ENCODE results near the gene KAZALD1. TPM values are rescaled to one million over a fixed set of nuclear protein-coding genes. Genes with fewer than 3 reads are reported as not detected.

Gene KAZALD1
- total and polyA plus RNA-seq, 10 of the 15 experiments (the other 5 are each of a cell fraction or from before 2014, with no cell fraction given): 0.10 to 4.3 (median 1.9) TPM

DNA sequence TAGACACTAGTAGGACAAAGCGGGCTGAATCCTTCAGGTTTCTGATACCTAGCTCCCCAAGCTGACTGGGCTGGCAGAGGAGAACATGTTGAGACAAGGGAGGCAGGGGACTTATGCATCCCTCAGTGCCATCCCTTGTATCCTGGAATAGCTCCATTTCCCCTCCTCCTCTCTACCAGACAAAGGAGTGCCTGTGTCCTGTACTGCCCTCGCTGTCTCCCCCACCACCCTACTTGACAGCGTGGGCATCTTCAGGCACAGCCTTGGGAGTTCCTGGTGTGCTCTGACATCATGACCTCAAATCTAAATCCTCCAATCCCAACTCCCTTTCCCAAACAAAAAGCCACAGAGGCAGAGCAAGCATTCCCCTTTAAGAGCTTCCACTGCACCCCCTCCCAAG is 21.7 kb upstream of the KAZALD1 start:
- H3K4me2 ChIP-seq (ENCODE audit: control insufficient read depth, insufficient read depth): no peak overlapping the region
- no peak for DNase-seq (ENCODE audit: low read depth, low spot score)
- in situ Hi-C loops (cut with MboI) (no loop called here), intact Hi-C loops (cut with micrococcal nuclease; ENCODE audit: unreplicated experiment) (no loop called here)
- H4K20me1 ChIP-seq (ENCODE audit: control insufficient read depth, insufficient read depth): no peaks in the 10 kb centered on the region
- H3K27me3 ChIP-seq (replicated peaks in 1 of 2; ENCODE audit: control insufficient read depth in 2 of 2, insufficient read depth in 2 of 2, low read length in 1 of 2): no peaks in the 10 kb centered on the region
- ChIA-PET POLR2A (no interaction called here), CTCF (interaction anchor here (0.9 to 24.4 kb wide), 5 partner anchors 9 to 102 kb away, joined by 4 to 885 read pairs (median 22); partner anchors contain the start of genes KAZALD1, PDZD7 and SFXN3), SMC1A (ENCODE audit: uncharacterized antibody, unreplicated experiment) (interaction anchor here (0.7 to 4.2 kb wide), 6 partner anchors 9 to 128 kb away, joined by 3 to 24 read pairs (median 4); partner anchors contain the start of genes PDZD7 and SFXN3), RAD21 (ENCODE audit: unreplicated experiment) (interaction anchor here (1.1 to 5.1 kb wide), 3 partner anchors 10 to 102 kb away, joined by 5 to 70 read pairs (median 15); no protein-coding TSS in a partner anchor)
- H3K9me3 ChIP-seq (replicated peaks; ENCODE audit: control insufficient read depth, insufficient read depth, low read length): no peaks in the 10 kb centered on the region
- 53% methylated on average over 3 of the region's 3 CpGs for WGBS (ENCODE audit: insufficient coverage, insufficient replicate concordance, low lambda C conversion rate, missing lambda C conversion rate)
- H3K79me2 ChIP-seq (ENCODE audit: control insufficient read depth, insufficient read depth, low read length): no peaks in the 10 kb centered on the region
- H2AFZ ChIP-seq (ENCODE audit: control insufficient read depth, low read depth, low read length): no peak overlapping the region
- no peak for ATAC-seq
- no peaks in the 10 kb centered on the region for H3K36me3 ChIP-seq (ENCODE audit: control insufficient read depth in 2 of 2, insufficient read depth in 2 of 2, low read length in 1 of 2)
- H3K4me3 ChIP-seq: no peak overlapping the region
- no TSS peak for BruUV-seq (replicated peaks)
- H3K9ac ChIP-seq (ENCODE audit: control insufficient read depth, insufficient read depth, low read length): no peak overlapping the region
- H3K4me1 ChIP-seq (ENCODE audit: control insufficient read depth, insufficient read depth, low read length): peaks cover 5% of the 10 kb centered on the region; the same call in 1 of the 2 replicates
- H3K27ac ChIP-seq (ENCODE audit: control insufficient read depth, insufficient read depth): no peak overlapping the region
- FAIRE-seq: no peak
- TF ChIP-seq, protein P1, sequence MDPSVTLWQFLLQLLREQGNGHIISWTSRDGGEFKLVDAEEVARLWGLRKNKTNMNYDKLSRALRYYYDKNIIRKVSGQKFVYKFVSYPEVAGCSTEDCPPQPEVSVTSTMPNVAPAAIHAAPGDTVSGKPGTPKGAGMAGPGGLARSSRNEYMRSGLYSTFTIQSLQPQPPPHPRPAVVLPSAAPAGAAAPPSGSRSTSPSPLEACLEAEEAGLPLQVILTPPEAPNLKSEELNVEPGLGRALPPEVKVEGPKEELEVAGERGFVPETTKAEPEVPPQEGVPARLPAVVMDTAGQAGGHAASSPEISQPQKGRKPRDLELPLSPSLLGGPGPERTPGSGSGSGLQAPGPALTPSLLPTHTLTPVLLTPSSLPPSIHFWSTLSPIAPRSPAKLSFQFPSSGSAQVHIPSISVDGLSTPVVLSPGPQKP (IDR thresholded peaks at IDR 0.05; ENCODE audit: low read depth, low read length): no peak
- TF ChIP-seq IKZF1 (conservative IDR thresholded peaks at IDR 0.05): no peak
- TF ChIP-seq JUND (IDR thresholded peaks at IDR 0.05; ENCODE audit: low read depth, low read length): no peak
- TF ChIP-seq, protein P2, sequence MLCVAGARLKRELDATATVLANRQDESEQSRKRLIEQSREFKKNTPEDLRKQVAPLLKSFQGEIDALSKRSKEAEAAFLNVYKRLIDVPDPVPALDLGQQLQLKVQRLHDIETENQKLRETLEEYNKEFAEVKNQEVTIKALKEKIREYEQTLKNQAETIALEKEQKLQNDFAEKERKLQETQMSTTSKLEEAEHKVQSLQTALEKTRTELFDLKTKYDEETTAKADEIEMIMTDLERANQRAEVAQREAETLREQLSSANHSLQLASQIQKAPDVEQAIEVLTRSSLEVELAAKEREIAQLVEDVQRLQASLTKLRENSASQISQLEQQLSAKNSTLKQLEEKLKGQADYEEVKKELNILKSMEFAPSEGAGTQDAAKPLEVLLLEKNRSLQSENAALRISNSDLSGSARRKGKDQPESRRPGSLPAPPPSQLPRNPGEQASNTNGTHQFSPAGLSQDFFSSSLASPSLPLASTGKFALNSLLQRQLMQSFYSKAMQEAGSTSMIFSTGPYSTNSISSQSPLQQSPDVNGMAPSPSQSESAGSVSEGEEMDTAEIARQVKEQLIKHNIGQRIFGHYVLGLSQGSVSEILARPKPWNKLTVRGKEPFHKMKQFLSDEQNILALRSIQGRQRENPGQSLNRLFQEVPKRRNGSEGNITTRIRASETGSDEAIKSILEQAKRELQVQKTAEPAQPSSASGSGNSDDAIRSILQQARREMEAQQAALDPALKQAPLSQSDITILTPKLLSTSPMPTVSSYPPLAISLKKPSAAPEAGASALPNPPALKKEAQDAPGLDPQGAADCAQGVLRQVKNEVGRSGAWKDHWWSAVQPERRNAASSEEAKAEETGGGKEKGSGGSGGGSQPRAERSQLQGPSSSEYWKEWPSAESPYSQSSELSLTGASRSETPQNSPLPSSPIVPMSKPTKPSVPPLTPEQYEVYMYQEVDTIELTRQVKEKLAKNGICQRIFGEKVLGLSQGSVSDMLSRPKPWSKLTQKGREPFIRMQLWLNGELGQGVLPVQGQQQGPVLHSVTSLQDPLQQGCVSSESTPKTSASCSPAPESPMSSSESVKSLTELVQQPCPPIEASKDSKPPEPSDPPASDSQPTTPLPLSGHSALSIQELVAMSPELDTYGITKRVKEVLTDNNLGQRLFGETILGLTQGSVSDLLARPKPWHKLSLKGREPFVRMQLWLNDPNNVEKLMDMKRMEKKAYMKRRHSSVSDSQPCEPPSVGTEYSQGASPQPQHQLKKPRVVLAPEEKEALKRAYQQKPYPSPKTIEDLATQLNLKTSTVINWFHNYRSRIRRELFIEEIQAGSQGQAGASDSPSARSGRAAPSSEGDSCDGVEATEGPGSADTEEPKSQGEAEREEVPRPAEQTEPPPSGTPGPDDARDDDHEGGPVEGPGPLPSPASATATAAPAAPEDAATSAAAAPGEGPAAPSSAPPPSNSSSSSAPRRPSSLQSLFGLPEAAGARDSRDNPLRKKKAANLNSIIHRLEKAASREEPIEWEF (IDR thresholded peaks at IDR 0.05; ENCODE audit: insufficient replicate concordance, low read depth, low read length): no peak
- no peak for TF ChIP-seq EED (IDR thresholded peaks at IDR 0.05; ENCODE audit: low read depth)
- TF ChIP-seq ZNF207 (IDR thresholded peaks at IDR 0.05; ENCODE audit: borderline replicate concordance): no peak
- no peak for TF ChIP-seq BCLAF1 (IDR thresholded peaks at IDR 0.05)
- TF ChIP-seq MEF2A (IDR thresholded peaks at IDR 0.05; ENCODE audit: insufficient read depth, low read depth, low read length): no peak
- no peak for TF ChIP-seq RAD21 (IDR thresholded peaks at IDR 0.05; ENCODE audit: insufficient read depth, low read depth, low read length)
- TF ChIP-seq CBX3 (IDR thresholded peaks at IDR 0.05; ENCODE audit: borderline replicate concordance, low read depth): no peak
- no peak for TF ChIP-seq BACH1 (IDR thresholded peaks at IDR 0.05; ENCODE audit: borderline replicate concordance)
- TF ChIP-seq NFXL1 (IDR thresholded peaks at IDR 0.05; ENCODE audit: borderline replicate concordance): no peak
- no peak for TF ChIP-seq SPI1 (IDR thresholded peaks at IDR 0.05; ENCODE audit: borderline replicate concordance, insufficient read depth, low read depth, low read length)
- TF ChIP-seq SUPT20H (IDR thresholded peaks at IDR 0.05; ENCODE audit: borderline replicate concordance, control insufficient read depth, low read depth, low read length): no peak
- no peak for TF ChIP-seq RB1 (IDR thresholded peaks at IDR 0.05; ENCODE audit: borderline replicate concordance)
- no peak for TF ChIP-seq FOXK2 (IDR thresholded peaks at IDR 0.05)

All from GM12878 (cell line).